Liver (tissue), 3 donors: ENCODE data around the gene TICAM2.

ENCODE experiments used
- CTCF ChIP-seq: fragments of 150-350 bp; IDR thresholded peaks from 2 replicates; pipeline ENCODE4 v1.5.1; 2017; ENCODE audit warnings: improper control_type of control experiment, low read depth, low read length; ENCODE audit not compliant: missing input control
- HNF4A ChIP-seq, 2 donors: conservative IDR thresholded peaks; 2 replicates each; pipeline ENCODE4 v1.6.1; 2016; ENCODE audit warnings: antibody characterized with exemption in 2 of 2, mild to moderate bottlenecking in 2 of 2
- MAX ChIP-seq: IDR thresholded peaks from 2 replicates; pipeline ENCODE4 v1.6.1; 2016; ENCODE audit warnings: antibody characterized with exemption
- REST ChIP-seq: IDR thresholded peaks from 2 replicates; pipeline ENCODE4 v1.6.1; 2016; ENCODE audit warnings: antibody characterized with exemption, mild to moderate bottlenecking
- TAF1 ChIP-seq: conservative IDR thresholded peaks from 2 replicates; pipeline ENCODE4 v1.6.1; 2016; ENCODE audit warnings: antibody characterized with exemption, mild to moderate bottlenecking
- donor health status: healthy.
- donor health status: healthy.

- TF ChIP-seq CTCF (no peak), HNF4A (conservative IDR thresholded peaks at IDR 0.05) (no peak), REST (no peak), TAF1 (no peak), MAX (no peak)
Measured at GRCh38 chr5:115602591-115603125, 379 bp upstream of the TICAM2 start.
